H1 (cell line): Measurements from ENCODE around the gene SORBS1.

Experiments
- CTCF ChIP-seq, 3 experiments: IDR thresholded peaks; 1 replicate in 2 of 3; 2 replicates in 1 of 3; pipeline versions ENCODE4 v1.5.1 to v1.6.1; 2011; ENCODE audit warnings: low read length in 3 of 3, mild to moderate bottlenecking in 3 of 3, inconsistent platforms in 2 of 3, low read depth in 1 of 3, moderate library complexity in 1 of 3; ENCODE audit not compliant: insufficient read depth in 1 of 3; ENCODE audit errors: control extremely low read depth in 1 of 3
- EP300 ChIP-seq, 2 experiments: IDR thresholded peaks; 1 replicate in 1 of 2; 2 replicates in 1 of 2; pipeline ENCODE4 v1.6.1; 2011 to 2012; ENCODE audit warnings: low read depth in 2 of 2, low read length in 2 of 2, mild to moderate bottlenecking in 2 of 2, borderline replicate concordance in 1 of 2, inconsistent platforms in 1 of 2, moderate library complexity in 1 of 2
- EZH2 ChIP-seq: fragments of 200-600 bp; sonication (generic); IDR thresholded peaks from 2 replicates; pipeline ENCODE4 v1.7.1; 2012; ENCODE audit warnings: low read depth, mild to moderate bottlenecking, moderate library complexity, low read length, inconsistent platforms; ENCODE audit not compliant: severe bottlenecking
- GTF2F1 ChIP-seq: IDR thresholded peaks from 2 replicates; pipeline ENCODE4 v1.6.1; 2012; ENCODE audit warnings: low read depth, low read length, improper control_type of control experiment, borderline replicate concordance
- KDM4A ChIP-seq: IDR thresholded peaks from one replicate; pipeline ENCODE4 v1.7.1; 2012; ENCODE audit warnings: low read depth, mild to moderate bottlenecking, moderate library complexity, low read length, inconsistent platforms; ENCODE audit not compliant: severe bottlenecking
- MAX ChIP-seq: IDR thresholded peaks from 2 replicates; pipeline ENCODE4 v1.6.1; 2012; ENCODE audit warnings: inconsistent platforms
- RAD21 ChIP-seq, 2 experiments: IDR thresholded peaks in 1 of 2; conservative IDR thresholded peaks in 1 of 2; 2 replicates each; pipeline ENCODE4 v1.6.1; 2011; ENCODE audit warnings: low read depth in 2 of 2, low read length in 2 of 2, improper control_type of control experiment in 1 of 2, inconsistent platforms in 1 of 2, mild to moderate bottlenecking in 1 of 2, moderate library complexity in 1 of 2
- SP1 ChIP-seq: IDR thresholded peaks from 2 replicates; pipeline ENCODE4 v1.6.1; 2011; ENCODE audit warnings: low read depth, low read length
- TAF7 ChIP-seq: optimal IDR thresholded peaks from 2 replicates; pipeline ENCODE3; 2011; ENCODE audit warnings: low read depth, mild to moderate bottlenecking, inconsistent platforms, low read length, moderate library complexity, borderline replicate concordance

DNA sequence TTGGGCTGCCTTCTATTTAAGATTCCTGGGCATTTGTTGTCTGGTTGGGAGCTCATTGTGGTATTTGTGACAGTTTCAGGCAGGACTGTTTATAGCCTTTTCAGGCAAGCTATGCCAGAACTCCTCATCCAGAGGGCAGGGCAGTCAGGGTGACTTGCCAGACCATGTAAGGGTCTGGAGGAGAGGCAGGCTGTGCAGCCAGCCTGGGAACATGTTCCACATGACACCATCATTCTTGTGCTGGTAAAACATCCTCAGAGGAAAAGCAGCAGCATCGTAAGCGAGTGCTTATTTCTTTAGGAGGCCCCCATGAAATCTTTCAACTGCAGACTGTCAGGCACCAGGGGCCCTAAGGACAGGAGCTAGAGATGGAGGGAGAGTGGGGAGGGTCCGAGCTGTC, 44.0 kb upstream of the SORBS1 start:
- TF ChIP-seq EZH2, result no peak
- no peak for TF ChIP-seq KDM4A
- no peak for TF ChIP-seq CTCF (IDR thresholded peaks at IDR 0.05; ENCODE audit: control extremely low read depth in 1 of 3, insufficient read depth in 1 of 3, low read depth in 1 of 3, low read length in 3 of 3)
- TF ChIP-seq GTF2F1, result no peak
- TF ChIP-seq TAF7, result no peak
- TF ChIP-seq EP300 (IDR thresholded peaks at IDR 0.05; ENCODE audit: borderline replicate concordance in 1 of 2, low read depth in 2 of 2, low read length in 2 of 2), result no peak
- no peak for TF ChIP-seq MAX
- no peak for TF ChIP-seq RAD21 (IDR thresholded peaks at IDR 0.05 in 1 of 2, conservative IDR thresholded peaks at IDR 0.05 in 1 of 2; ENCODE audit: low read depth in 2 of 2, low read length in 2 of 2)
- TF ChIP-seq SP1, result no peak
